Measurements from ENCODE around the gene RADX.

The RADX gene

DNA sequence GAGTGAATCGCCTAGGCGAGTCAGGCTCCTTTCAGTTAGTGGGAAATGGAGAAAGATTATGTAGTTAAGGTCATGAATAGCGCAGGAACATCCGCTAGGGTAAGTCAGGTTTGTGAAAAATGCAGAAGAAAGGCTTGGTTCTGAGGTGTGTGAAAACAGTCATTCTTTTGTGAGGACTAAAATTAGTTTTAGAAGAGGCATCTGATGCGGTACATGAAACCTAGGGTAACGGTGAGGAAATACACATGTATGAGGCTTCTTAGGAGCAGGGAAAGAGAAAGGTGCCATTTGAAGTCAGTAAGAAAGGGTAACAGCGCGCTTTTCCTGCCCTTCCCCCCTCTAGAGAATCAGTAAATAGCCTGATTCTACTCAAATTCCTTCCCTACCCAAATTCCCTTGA is 114.2 kb downstream of the RADX start:
- TF ChIP-seq CREB1 (IDR thresholded peaks at IDR 0.05; ENCODE audit: low read depth) (no peak), TAF1 (IDR thresholded peaks at IDR 0.05; ENCODE audit: low read depth) (no peak)

DNA sequence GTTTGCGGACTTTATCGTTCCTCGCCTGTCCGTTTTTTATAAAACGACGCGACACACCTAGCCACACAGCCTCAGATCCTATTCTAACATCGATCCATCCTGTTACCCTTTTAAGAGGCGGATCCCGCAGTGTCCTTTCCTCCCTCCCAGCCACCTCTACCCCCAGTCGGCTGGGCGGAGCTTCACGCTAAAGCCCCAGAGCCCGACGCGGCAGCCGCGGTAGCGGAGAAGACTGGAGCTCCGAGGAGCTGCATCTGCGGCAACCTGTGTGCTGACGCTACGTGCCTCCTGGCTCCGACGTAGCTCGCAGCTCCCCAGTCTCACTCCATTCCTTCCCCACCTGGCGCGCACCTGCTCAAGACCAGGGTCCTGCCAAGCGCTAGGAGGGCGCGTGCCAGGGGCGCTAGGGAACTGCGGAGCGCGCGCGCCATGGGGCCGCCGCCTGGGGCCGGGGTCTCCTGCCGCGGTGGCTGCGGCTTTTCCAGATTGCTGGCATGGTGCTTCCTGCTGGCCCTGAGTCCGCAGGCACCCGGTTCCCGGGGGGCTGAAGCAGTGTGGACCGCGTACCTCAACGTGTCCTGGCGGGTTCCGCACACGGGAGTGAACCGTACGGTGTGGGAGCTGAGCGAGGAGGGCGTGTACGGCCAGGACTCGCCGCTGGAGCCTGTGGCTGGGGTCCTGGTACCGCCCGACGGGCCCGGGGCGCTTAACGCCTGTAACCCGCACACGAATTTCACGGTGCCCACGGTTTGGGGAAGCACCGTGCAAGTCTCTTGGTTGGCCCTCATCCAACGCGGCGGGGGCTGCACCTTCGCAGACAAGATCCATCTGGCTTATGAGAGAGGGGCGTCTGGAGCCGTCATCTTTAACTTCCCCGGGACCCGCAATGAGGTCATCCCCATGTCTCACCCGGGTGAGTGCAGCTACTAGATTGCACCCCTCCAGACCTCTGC is 115.0 kb downstream of the RADX start, which contains the start of gene RNF128:
TSS of gene RNF128 (plus strand) at position 217 of the 953 bp plus-strand sequence. CDS start at position 430, 213 bp downstream.
- TF ChIP-seq RAD21 (IDR thresholded peaks at IDR 0.05; ENCODE audit: low read depth) (no peak), ZBTB7A (IDR thresholded peaks at IDR 0.05; ENCODE audit: low read depth) (0 out of 2 replicates have a peak, but pooled peaks have one; percentile 23), EP300 (IDR thresholded peaks at IDR 0.05; ENCODE audit: borderline replicate concordance) (no peak)

DNA sequence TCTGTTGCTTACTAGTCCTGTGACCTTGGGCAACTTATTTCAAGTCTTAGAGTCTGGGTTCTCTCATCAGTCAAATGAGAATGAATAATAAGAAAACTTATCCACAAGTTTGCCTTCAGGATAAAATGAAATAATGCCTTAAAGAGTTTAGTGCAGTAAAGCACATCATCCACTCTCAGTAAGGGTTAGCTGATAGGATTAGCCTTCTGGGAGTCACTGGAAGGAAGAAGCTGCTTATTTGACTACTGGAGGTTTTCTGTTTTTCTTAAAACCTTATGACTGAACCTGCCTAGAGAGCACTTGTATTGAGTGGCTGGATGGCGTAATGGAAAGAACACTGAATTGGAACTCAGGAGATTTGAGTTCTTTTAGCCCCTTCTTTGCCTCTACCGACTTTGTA is 116.6 kb downstream of the RADX start:
- no peak for TF ChIP-seq NFIC (IDR thresholded peaks at IDR 0.05)
- TF ChIP-seq RAD21 (IDR thresholded peaks at IDR 0.05; ENCODE audit: low read depth) = no peak
- no peak for TF ChIP-seq TEAD4 (IDR thresholded peaks at IDR 0.05)
- TF ChIP-seq EP300 (IDR thresholded peaks at IDR 0.05; ENCODE audit: borderline replicate concordance) = no peak
- TF ChIP-seq, protein P1, sequence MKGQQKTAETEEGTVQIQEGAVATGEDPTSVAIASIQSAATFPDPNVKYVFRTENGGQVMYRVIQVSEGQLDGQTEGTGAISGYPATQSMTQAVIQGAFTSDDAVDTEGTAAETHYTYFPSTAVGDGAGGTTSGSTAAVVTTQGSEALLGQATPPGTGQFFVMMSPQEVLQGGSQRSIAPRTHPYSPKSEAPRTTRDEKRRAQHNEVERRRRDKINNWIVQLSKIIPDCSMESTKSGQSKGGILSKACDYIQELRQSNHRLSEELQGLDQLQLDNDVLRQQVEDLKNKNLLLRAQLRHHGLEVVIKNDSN (IDR thresholded peaks at IDR 0.05) = no peak
- TF ChIP-seq CEBPB (IDR thresholded peaks at IDR 0.05) = no peak
- no peak for TF ChIP-seq TCF12 (IDR thresholded peaks at IDR 0.05; ENCODE audit: low read depth)
- TF ChIP-seq, protein P2, sequence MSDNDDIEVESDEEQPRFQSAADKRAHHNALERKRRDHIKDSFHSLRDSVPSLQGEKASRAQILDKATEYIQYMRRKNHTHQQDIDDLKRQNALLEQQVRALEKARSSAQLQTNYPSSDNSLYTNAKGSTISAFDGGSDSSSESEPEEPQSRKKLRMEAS (IDR thresholded peaks at IDR 0.05) = no peak
- TF ChIP-seq FOXM1 (IDR thresholded peaks at IDR 0.05; ENCODE audit: borderline replicate concordance, low read depth) = no peak
- no peak for TF ChIP-seq YY1 (IDR thresholded peaks at IDR 0.05; ENCODE audit: low read depth)
- TF ChIP-seq ZBTB7A (IDR thresholded peaks at IDR 0.05; ENCODE audit: low read depth) = no peak
- TF ChIP-seq EGR1 (IDR thresholded peaks at IDR 0.05) = no peak
- TF ChIP-seq CREB1 (IDR thresholded peaks at IDR 0.05; ENCODE audit: low read depth) = no peak
- TF ChIP-seq TAF1 (IDR thresholded peaks at IDR 0.05; ENCODE audit: low read depth) = no peak
- no peak for TF ChIP-seq REST (IDR thresholded peaks at IDR 0.05; ENCODE audit: low read depth)

Measured in Ishikawa (cell line).